Endothelial cell of umbilical vein (primary cell): ENCODE measurements around the gene CEP43. TPM values are rescaled to one million over a fixed set of nuclear protein-coding genes. Genes with fewer than 3 reads are reported as not detected.

Experiments used
- BruUV-seq: library from RNA; stranded (reverse); fragments of 400-500 nt; replicated peaks from 2 replicates; lab custom pipeline; 2021; lab: Mats Ljungman, UMichigan
- CTCF ChIA-PET: fragments of 300-600, 350-600 bp; sonication (Branson Sonifier 250); formaldehyde crosslinking; loops from one replicate; lab custom pipeline; 2021; ENCODE audit warnings: antibody characterized with exemption, inconsistent platforms; lab: Charles Lee
- POLR2A ChIA-PET: fragments of 300-600, 350-600 bp; sonication (Branson Sonifier 250); formaldehyde crosslinking; loops from one replicate; lab custom pipeline; 2021; ENCODE audit warnings: antibody characterized with exemption, inconsistent platforms; lab: Charles Lee
- DNase-seq: peaks from one replicate; pipeline ENCODE4 v3.0.0-alpha.2; 2011; ENCODE audit warnings: low read depth, low spot score
- FAIRE-seq: peaks from 2 replicates; lab custom pipeline; 2011; peaks lifted over from hg19 to GRCh38; lab: Jason Lieb, UNC
- H2AFZ ChIP-seq: 2 replicates; pipeline ENCODE4 v1.6.0; 2012; ENCODE audit warnings: low read depth, low read length, control low read depth, inconsistent platforms
- H3K27ac ChIP-seq: 2 replicates; pipeline ENCODE4 v1.5.1; 2011; ENCODE audit warnings: low read depth, mild to moderate bottlenecking, control low read depth, low read length, moderate library complexity; ENCODE audit not compliant: insufficient read depth
- H3K27me3 ChIP-seq, 2 experiments: 2 replicates each; pipeline versions ENCODE4 v1.6.0 to v1.6.1; 2011; ENCODE audit warnings: low read length in 2 of 2, mixed read lengths in 1 of 2; ENCODE audit not compliant: control insufficient read depth in 2 of 2, insufficient read depth in 2 of 2
- H3K36me3 ChIP-seq, 2 experiments: 2 replicates in 1 of 2; 3 replicates in 1 of 2; pipeline ENCODE4 v1.5.1; 2011; ENCODE audit warnings: low read length in 2 of 2, mild to moderate bottlenecking in 1 of 2, moderate library complexity in 1 of 2; ENCODE audit not compliant: control insufficient read depth in 2 of 2, insufficient read depth in 2 of 2; ENCODE audit errors: extremely low read depth in 1 of 2
- H3K4me1 ChIP-seq: 3 replicates; pipeline ENCODE4 v1.5.1; 2011; ENCODE audit warnings: mild to moderate bottlenecking, low read length; ENCODE audit not compliant: control insufficient read depth, insufficient read depth; ENCODE audit errors: extremely low read depth
- H3K4me2 ChIP-seq: 2 replicates; pipeline ENCODE4 v1.6.1; 2011; ENCODE audit warnings: low read length, control low read depth, mixed read lengths; ENCODE audit not compliant: insufficient read depth
- H3K4me3 ChIP-seq, 3 experiments: fragments of 200-600 bp in 1 of 3; sonication (generic), shearing (Covaris generic) in 1 of 3; replicated peaks in 1 of 3; 2 replicates each; pipeline ENCODE4 v1.5.1; 2011 to 2016; ENCODE audit warnings: control low read depth in 3 of 3, low read length in 3 of 3, mild to moderate bottlenecking in 2 of 3, inconsistent platforms in 1 of 3, low read depth in 1 of 3, moderate library complexity in 1 of 3; ENCODE audit not compliant: insufficient read depth in 1 of 3
- H3K79me2 ChIP-seq: 2 replicates; pipeline ENCODE4 v1.6.0; 2012; ENCODE audit warnings: low read length, inconsistent platforms; ENCODE audit not compliant: control insufficient read depth, insufficient read depth
- H3K9ac ChIP-seq: replicated peaks from 2 replicates; pipeline ENCODE3; 2011; ENCODE audit warnings: low read length, control low read depth; ENCODE audit not compliant: insufficient read depth; ENCODE audit errors: extremely low read depth
- H3K9me1 ChIP-seq: replicated peaks from 3 replicates; pipeline ENCODE4 v1.6.0; 2011; ENCODE audit warnings: mild to moderate bottlenecking, low read length; ENCODE audit not compliant: control insufficient read depth, insufficient read depth; ENCODE audit errors: extremely low read depth
- H3K9me3 ChIP-seq: replicated peaks from 2 replicates; pipeline ENCODE4 v1.5.1; 2012; ENCODE audit warnings: low read length, inconsistent platforms; ENCODE audit not compliant: control insufficient read depth, insufficient read depth
- H4K20me1 ChIP-seq: replicated peaks from 2 replicates; pipeline ENCODE3; 2011; ENCODE audit warnings: mild to moderate bottlenecking, low read length; ENCODE audit not compliant: control insufficient read depth, insufficient read depth; ENCODE audit errors: extremely low read depth
- CTCF ChIP-seq, 2 donors: IDR thresholded peaks; 1 replicate in 1 of 2; 2 replicates in 1 of 2; pipeline ENCODE4 v1.5.1; 2011; ENCODE audit warnings: low read length in 2 of 2, mild to moderate bottlenecking in 2 of 2, moderate library complexity in 2 of 2, control low read depth in 1 of 2, inconsistent platforms in 1 of 2, low read depth in 1 of 2; ENCODE audit not compliant: insufficient read depth in 1 of 2; ENCODE audit errors: extremely low read depth in 1 of 2
- EZH2 ChIP-seq: IDR thresholded peaks from 2 replicates; pipeline ENCODE4 v1.6.1; 2012; ENCODE audit warnings: borderline replicate concordance, low read depth, mild to moderate bottlenecking, moderate library complexity, low read length, inconsistent platforms; ENCODE audit not compliant: severe bottlenecking
- FOS ChIP-seq: IDR thresholded peaks from 2 replicates; pipeline ENCODE4 v1.6.1; 2011; ENCODE audit warnings: mild to moderate bottlenecking, low read length, moderate library complexity, borderline replicate concordance; ENCODE audit not compliant: insufficient read depth
- GATA2 ChIP-seq: IDR thresholded peaks from 2 replicates; pipeline ENCODE4 v1.7.0; 2011; ENCODE audit warnings: low read depth, mild to moderate bottlenecking, moderate library complexity, mixed read lengths, low read length; ENCODE audit not compliant: insufficient read length, insufficient read depth
- JUN ChIP-seq: IDR thresholded peaks from 2 replicates; pipeline ENCODE4 v1.6.1; 2011; ENCODE audit warnings: borderline replicate concordance, low read depth; ENCODE audit not compliant: insufficient read length, insufficient read depth
- MAX ChIP-seq: IDR thresholded peaks from 2 replicates; pipeline ENCODE4 v1.6.1; 2011; ENCODE audit not compliant: insufficient read depth, insufficient read length
- MYC ChIP-seq: IDR thresholded peaks from one replicate; pipeline ENCODE4 v1.6.1; 2011; ENCODE audit warnings: mild to moderate bottlenecking, low read depth, low read length
- POLR2A ChIP-seq: IDR thresholded peaks from 2 replicates; pipeline ENCODE4 v1.6.1; 2012; ENCODE audit warnings: low read depth, mild to moderate bottlenecking, control low read depth, low read length
- POLR2AphosphoS5 ChIP-seq: IDR thresholded peaks from 2 replicates; pipeline ENCODE4 v1.6.1; 2012; ENCODE audit warnings: low read depth, mild to moderate bottlenecking, control low read depth, low read length, moderate library complexity; ENCODE audit not compliant: insufficient read depth
- dilution Hi-C: fragments of 300-500 bp; cut with MboI; formaldehyde crosslinking; loops from one replicate; pipeline ENCODE4 v1.15.0; 2019; ENCODE audit warnings: low sequenced_read_pairs; ENCODE audit not compliant: extremely low pct_ligation_motif_present
- intact Hi-C: fragments of 100-400 bp; cut with micrococcal nuclease; formaldehyde crosslinking; loops from one replicate; pipeline ENCODE4 v1.10.0; 2022
- polyA plus RNA-seq, 4 experiments: library from polyadenylated mRNA; depleted of rRNA in 3 of 4; stranded (reverse) in 3 of 4; unstranded in 1 of 4; fragments of >200 nt; gene quantifications; 2 replicates each; pipeline versions ENCODE4 v1.2.1 to v1.2.3, GENCODE V29; 2011 to 2012; ENCODE audit warnings: missing spikeins in 1 of 4
- total RNA-seq: library from RNA; stranded (reverse); gene quantifications from 2 replicates; pipeline ENCODE4 v1.2.3, GENCODE V29; 2021

CEP43 gene
- total and polyA plus RNA-seq, 2 donors (not counting 3 experiments of a cell fraction or from before 2014, with no cell fraction given) = 6.5 to 22.5 TPM

GRCh38 chr6:166966268-166966667 is 32.9 kb upstream of the CEP43 start:
- H2AFZ ChIP-seq = no peak overlapping the region
- no peak for DNase-seq
- ChIA-PET POLR2A (no interaction called here), CTCF (no interaction called here)
- H3K27ac ChIP-seq = no peak overlapping the region
- H3K79me2 ChIP-seq = no peaks in the 10 kb centered on the region
- no peaks in the 10 kb centered on the region for H3K9me1 ChIP-seq
- dilution Hi-C loops = no loop called here
- TF ChIP-seq MAX = no peak
- no peak for TF ChIP-seq POLR2AphosphoS5
- no peak for TF ChIP-seq JUN
- no peak for TF ChIP-seq FOS
- TF ChIP-seq GATA2 = no peak
- TF ChIP-seq CTCF (IDR thresholded peaks at IDR 0.05; ENCODE audit: extremely low read depth in 1 of 2, insufficient read depth in 1 of 2, low read depth in 1 of 2, low read length in 2 of 2) = no peak
- TF ChIP-seq MYC = no peak
- TF ChIP-seq POLR2A = no peak
- TF ChIP-seq EZH2 = no peak
- no peak overlapping the region for H3K4me2 ChIP-seq
- no peaks in the 10 kb centered on the region for H3K4me1 ChIP-seq
- no peaks in the 10 kb centered on the region for H4K20me1 ChIP-seq
- no peaks in the 10 kb centered on the region for H3K36me3 ChIP-seq
- no peak overlapping the region for H3K4me3 ChIP-seq
- H3K27me3 ChIP-seq = no peaks in the 10 kb centered on the region
- H3K9ac ChIP-seq = no peak overlapping the region
- FAIRE-seq = no peak
- intact Hi-C loops = no loop called here
- BruUV-seq = no TSS peak
- H3K9me3 ChIP-seq = no peaks in the 10 kb centered on the region
